A549 (cell line): ENCODE measurements around the gene OR51E2.

Source experiments
- CTCF ChIP-seq: fragments of >200 bp; sonication (Bioruptor Twin); formaldehyde crosslinking; IDR thresholded peaks from 3 replicates; pipeline ENCODE4 v1.5.1; 2016
- EP300 ChIP-seq, 2 experiments: fragments of >200 bp; sonication (Bioruptor Twin); formaldehyde crosslinking; IDR thresholded peaks; 2 replicates in 1 of 2; 3 replicates in 1 of 2; pipeline ENCODE4 v1.6.1; 2016 to 2017
- HDAC2 ChIP-seq: fragments of 200-600 bp; sonication (generic); IDR thresholded peaks from 2 replicates; pipeline ENCODE4 v1.6.1; 2016
- POLR2A ChIP-seq: IDR thresholded peaks from 2 replicates; pipeline ENCODE4 v1.6.1; 2012; ENCODE audit warnings: mild to moderate bottlenecking, low read length
- USF2 ChIP-seq: fragments of 450-650 bp; IDR thresholded peaks from 2 replicates; pipeline ENCODE4 v1.6.1; 2014; ENCODE audit warnings: antibody characterized with exemption

GRCh38 chr11:4654635-4655369, 42.9 kb downstream of the OR51E2 start:
- TF ChIP-seq POLR2A, result no peak
- TF ChIP-seq USF2, result no peak
- TF ChIP-seq EP300 (IDR thresholded peaks at IDR 0.05), result no peak
- TF ChIP-seq HDAC2, result no peak
- no peak for TF ChIP-seq CTCF
